ACHN (cell line): Measurements from ENCODE around the gene GPRC5D.

ENCODE experiments used
- DNase-seq: peaks from one replicate; pipeline ENCODE4 v3.0.0-alpha.2; 2015
- in situ Hi-C: cut with HindIII; loops from 2 replicates; pipeline ENCODE4 v1.10.0; 2017; ENCODE audit warnings: low sequenced_read_pairs, low pct_ligation_motif_present, low pct_unique_long_range_greater_than_20kb

Gene GPRC5D

GRCh38 chr12:12918781-12919389 is 33.1 kb downstream of the GPRC5D start:
- in situ Hi-C loops: loop anchor here (25.0 kb wide), 1 partner anchor 293 kb away; no protein-coding TSS in a partner anchor
- no peak for DNase-seq

GRCh38 chr12:12917517-12917916 is 34.5 kb downstream of the GPRC5D start:
- in situ Hi-C loops: loop anchor here (25.0 kb wide), 1 partner anchor 295 kb away; no protein-coding TSS in a partner anchor
- no peak for DNase-seq

GRCh38 chr12:12916135-12916944 is 35.6 kb downstream of the GPRC5D start:
- in situ Hi-C loops: loop anchor here (25.0 kb wide), 1 partner anchor 296 kb away; no protein-coding TSS in a partner anchor
- peak; percentile 87 for DNase-seq

GRCh38 chr12:12915656-12916055 is 36.3 kb downstream of the GPRC5D start:
- in situ Hi-C loops: loop anchor here (25.0 kb wide), 1 partner anchor 297 kb away; no protein-coding TSS in a partner anchor
- no peak for DNase-seq

GRCh38 chr12:12912711-12913110 is 39.3 kb downstream of the GPRC5D start:
- in situ Hi-C loops: loop anchor here (25.0 kb wide), 1 partner anchor 300 kb away; no protein-coding TSS in a partner anchor
- no peak for DNase-seq

GRCh38 chr12:12909995-12910420 is 42.0 kb downstream of the GPRC5D start:
- DNase-seq: no peak
- in situ Hi-C loops: loop anchor here (25.0 kb wide), 1 partner anchor 302 kb away; no protein-coding TSS in a partner anchor

GRCh38 chr12:12909228-12909994 is 42.6 kb downstream of the GPRC5D start:
- no peak for DNase-seq
- in situ Hi-C loops: loop anchor here (25.0 kb wide), 1 partner anchor 303 kb away; no protein-coding TSS in a partner anchor

- DNase-seq: no peak
- in situ Hi-C loops: loop anchor here (25.0 kb wide), 1 partner anchor 304 kb away; no protein-coding TSS in a partner anchor
Observed at GRCh38 chr12:12908711-12909110, 43.3 kb downstream of the GPRC5D start.

- DNase-seq: no peak
- in situ Hi-C loops: loop anchor here (25.0 kb wide), 1 partner anchor 304 kb away; no protein-coding TSS in a partner anchor
Observed at GRCh38 chr12:12908252-12908651, 43.7 kb downstream of the GPRC5D start.

- in situ Hi-C loops: loop anchor here (25.0 kb wide), 1 partner anchor 305 kb away; no protein-coding TSS in a partner anchor
- no peak for DNase-seq
Observed at GRCh38 chr12:12907552-12907951, 44.4 kb downstream of the GPRC5D start.

- DNase-seq: no peak
- in situ Hi-C loops: loop anchor here (25.0 kb wide), 1 partner anchor 308 kb away; no protein-coding TSS in a partner anchor
Observed at GRCh38 chr12:12903642-12904609, 48.0 kb downstream of the GPRC5D start.

GRCh38 chr12:12902036-12902435 is 49.9 kb downstream of the GPRC5D start:
- peak; percentile 41 for DNase-seq
- in situ Hi-C loops: loop anchor here (25.0 kb wide), 1 partner anchor 310 kb away; no protein-coding TSS in a partner anchor

GRCh38 chr12:12901158-12901791 is 50.7 kb downstream of the GPRC5D start:
- in situ Hi-C loops: loop anchor here (25.0 kb wide), 1 partner anchor 311 kb away; no protein-coding TSS in a partner anchor
- peak; percentile 95 for DNase-seq

GRCh38 chr12:12900786-12901157 is 51.2 kb downstream of the GPRC5D start:
- in situ Hi-C loops: loop anchor here (25.0 kb wide), 1 partner anchor 312 kb away; no protein-coding TSS in a partner anchor
- no peak for DNase-seq

- in situ Hi-C loops: loop anchor here (25.0 kb wide), 1 partner anchor 313 kb away; no protein-coding TSS in a partner anchor
- DNase-seq: peak; percentile 94
Observed at GRCh38 chr12:12899530-12900380, 52.2 kb downstream of the GPRC5D start.

GRCh38 chr12:12898911-12899511 is 53.0 kb downstream of the GPRC5D start:
- no peak for DNase-seq
- in situ Hi-C loops: no loop called here
